Lower leg skin (tissue), 4 donors: ENCODE results near the gene GGA1. TPM values are rescaled to one million over a fixed set of nuclear protein-coding genes. Genes with fewer than 3 reads are reported as not detected.

Experiments
- DNase-seq, 2 donors: peaks; one replicate each; pipeline ENCODE4 v3.0.0-alpha.2; 2019; ENCODE audit warnings: low spot score in 2 of 2
- H3K4me3 ChIP-seq: fragments of 200-600 bp; sonication (generic); 2 replicates; pipeline ENCODE4 v1.5.1; 2017; ENCODE audit warnings: mild to moderate bottlenecking, low read depth; ENCODE audit not compliant: poor library complexity, severe bottlenecking
- CTCF ChIP-seq, 3 donors: fragments of 450-650 bp; IDR thresholded peaks; one replicate each; pipeline ENCODE4 v1.5.1; 2016; ENCODE audit warnings: antibody characterized with exemption in 3 of 3, mild to moderate bottlenecking in 3 of 3, moderate library complexity in 2 of 3
- POLR2A ChIP-seq, 2 donors: fragments of 450-650 bp; IDR thresholded peaks; one replicate each; pipeline ENCODE4 v1.6.1; 2016 to 2017; ENCODE audit warnings: antibody characterized with exemption in 2 of 2, mild to moderate bottlenecking in 1 of 2, moderate library complexity in 1 of 2
- WGBS, 2 donors: methylation state at CpG; one replicate each; pipeline ENCODE4 v1.1.5; 2018; 5-methylcytosine and 5-hydroxymethylcytosine counted together
- intact Hi-C: fragments of 100-400 bp; cut with DNase I; formaldehyde crosslinking; loops from one replicate; pipeline ENCODE4 v1.15.0; 2023; ENCODE audit warnings: low total_unique reads
- total RNA-seq, 4 donors: library from RNA; depleted of rRNA; stranded (reverse); fragments of >200 nt; gene quantifications; one replicate each; pipeline ENCODE4 v1.1.0, GENCODE V29; 2016

Gene GGA1
- total RNA-seq, 4 donors from 2014 or later = 50.3 to 66.0 (median 53.6) TPM

GRCh38 chr22:37570661-37570976 lies 38.0 kb upstream of the GGA1 start:
- no peak overlapping the region for H3K4me3 ChIP-seq
- DNase-seq = no peak
- no peak for TF ChIP-seq CTCF (IDR thresholded peaks at IDR 0.05)
- TF ChIP-seq POLR2A (IDR thresholded peaks at IDR 0.05) = no peak
- intact Hi-C loops = no loop called here
- 73 to 75% methylated on average over 4 of the region's 4 CpGs for WGBS, 2 donors

GRCh38 chr22:37571258-37571991 lies 37.2 kb upstream of the GGA1 start:
- H3K4me3 ChIP-seq = no peak overlapping the region
- DNase-seq = no peak
- no peak for TF ChIP-seq CTCF (IDR thresholded peaks at IDR 0.05)
- 76 to 79% methylated on average over 15 to 16 of the region's 16 CpGs for WGBS, 2 donors
- intact Hi-C loops = no loop called here

GRCh38 chr22:37571992-37572373 lies 36.7 kb upstream of the GGA1 start:
- no peak for DNase-seq
- H3K4me3 ChIP-seq = no peak overlapping the region
- intact Hi-C loops = no loop called here
- 94 to 95% methylated on average over 8 of the region's 8 CpGs for WGBS, 2 donors
- no peak for TF ChIP-seq POLR2A (IDR thresholded peaks at IDR 0.05)
- TF ChIP-seq CTCF (IDR thresholded peaks at IDR 0.05) = no peak

GRCh38 chr22:37575490-37576003 lies 33.1 kb upstream of the GGA1 start:
- DNase-seq = no peak
- intact Hi-C loops = loop anchor here (5.0 kb wide), 1 partner anchor 423 kb away; no protein-coding TSS in a partner anchor
- no peak overlapping the region for H3K4me3 ChIP-seq
- WGBS, 2 donors = 93 to 94% methylated on average over 10 of the region's 10 CpGs
- no peak for TF ChIP-seq CTCF (IDR thresholded peaks at IDR 0.05)
- TF ChIP-seq POLR2A (IDR thresholded peaks at IDR 0.05) = no peak

- intact Hi-C loops = loop anchor here (5.0 kb wide), 1 partner anchor 426 kb away; no protein-coding TSS in a partner anchor
- no peak for DNase-seq
- no peak overlapping the region for H3K4me3 ChIP-seq
- 86 to 88% methylated on average over 5 of the region's 5 CpGs for WGBS, 2 donors
- TF ChIP-seq CTCF (IDR thresholded peaks at IDR 0.05) (no peak), POLR2A (IDR thresholded peaks at IDR 0.05) (no peak)
Observed at GRCh38 chr22:37578002-37578401, 30.6 kb upstream of the GGA1 start.

GRCh38 chr22:37581504-37581903 lies 27.1 kb upstream of the GGA1 start:
- intact Hi-C loops = loop anchor here (10.0 kb wide), 1 partner anchor 57 kb away; no protein-coding TSS in a partner anchor
- no peak for TF ChIP-seq CTCF (IDR thresholded peaks at IDR 0.05)
- no peak for TF ChIP-seq POLR2A (IDR thresholded peaks at IDR 0.05)
- H3K4me3 ChIP-seq = no peak overlapping the region
- 12 to 14% methylated on average over 9 of the region's 9 CpGs for WGBS, 2 donors
- no peak for DNase-seq
